ENCODE measurements around the gene CHST8.

The CHST8 gene

DNA sequence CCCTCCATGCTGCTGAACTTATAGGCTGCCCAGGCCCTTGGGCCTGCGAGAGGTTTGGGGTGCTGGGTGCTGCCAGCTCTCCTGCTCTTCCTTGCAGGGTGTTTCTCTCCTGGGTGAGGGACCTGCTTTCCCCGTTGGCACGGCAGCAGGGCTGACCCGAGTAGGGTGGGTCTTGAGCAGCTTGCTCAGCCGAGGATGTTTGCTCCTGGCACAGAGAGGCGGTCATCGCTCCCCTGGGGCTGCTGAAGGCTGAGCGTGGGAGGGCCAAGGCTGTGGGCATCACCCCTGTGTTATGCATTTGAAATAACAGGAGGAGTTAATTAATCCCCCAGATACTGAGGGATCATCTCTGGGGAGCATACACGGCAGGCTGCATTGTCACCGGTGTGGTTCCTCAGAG lies 180.2 kb downstream of the CHST8 start:
- TF ChIP-seq Cebpa-rat (IDR thresholded peaks at IDR 0.05), result no peak
- Histone ChIP-seq H3K9ac (peak overlapping the region in 6 of 11 experiments; percentile 15 to 52 (median 36); a peak in 7 of 22 replicates), H4K20me1 (peaks cover 0 to 89% (median 81%) of the 10 kb centered on the region in 11 experiments; a peak in 19 of 22 replicates), H3K27me3 (no peaks in the 10 kb centered on the region), H3K9me3 (replicated peaks in 1 of 11) (no peaks in the 10 kb centered on the region), H3K4me1 (peaks cover 24 to 73% (median 59%) of the 10 kb centered on the region in 10 experiments), H3K4me3 (no peak overlapping the region), H3K4me2 (peak overlapping the region in 10 of 11 experiments; percentile 20 to 95 (median 48); a peak in 18 of 22 replicates), H3K27ac (peak overlapping the region in 1 of 11 experiments; percentile 36; a peak in 4 of 22 replicates), H3K36me3 (peaks cover 67 to 85% (median 80%) of the 10 kb centered on the region in 11 experiments)

DNA sequence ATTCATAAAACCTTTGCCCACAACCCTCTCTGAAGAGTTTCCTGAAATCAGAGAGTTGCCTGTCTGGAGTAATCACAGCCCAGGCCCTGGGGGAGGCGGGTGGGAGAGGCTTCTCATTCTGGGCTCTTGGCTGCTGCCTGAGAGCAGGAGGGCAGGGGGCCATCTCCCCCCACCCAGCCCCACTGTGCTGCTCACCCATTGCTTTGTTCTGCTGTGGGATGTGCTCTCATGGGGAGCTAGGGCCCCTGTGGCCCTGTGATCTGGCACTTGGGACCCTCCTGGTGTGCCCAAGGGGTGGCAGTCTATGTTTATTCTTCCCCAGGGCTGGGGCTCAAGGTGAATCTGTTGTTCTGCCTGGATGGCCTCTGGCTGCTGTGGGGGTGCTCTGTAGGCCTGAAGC lies 181.0 kb downstream of the CHST8 start:
- H3K9ac ChIP-seq, result peak overlapping the region in 8 of 11 experiments; percentile 10 to 52 (median 36); a peak in 7 of 22 replicates
- no peak overlapping the region; a peak in 1 of 22 replicates for H3K4me2 ChIP-seq
- peaks cover 24 to 81% (median 67%) of the 10 kb centered on the region in 10 experiments for H3K4me1 ChIP-seq
- H3K27me3 ChIP-seq, result no peaks in the 10 kb centered on the region
- peaks cover 0 to 97% (median 86%) of the 10 kb centered on the region in 11 experiments; a peak in 19 of 22 replicates for H4K20me1 ChIP-seq
- no peak overlapping the region for H3K4me3 ChIP-seq
- no peak for TF ChIP-seq Cebpa-rat (IDR thresholded peaks at IDR 0.05)
- no peaks in the 10 kb centered on the region for H3K9me3 ChIP-seq (replicated peaks in 1 of 11)
- H3K27ac ChIP-seq, result peak overlapping the region in 2 of 11 experiments; percentile 17 to 22; a peak in 2 of 22 replicates
- H3K36me3 ChIP-seq, result peaks cover 75 to 93% (median 88%) of the 10 kb centered on the region in 11 experiments

DNA sequence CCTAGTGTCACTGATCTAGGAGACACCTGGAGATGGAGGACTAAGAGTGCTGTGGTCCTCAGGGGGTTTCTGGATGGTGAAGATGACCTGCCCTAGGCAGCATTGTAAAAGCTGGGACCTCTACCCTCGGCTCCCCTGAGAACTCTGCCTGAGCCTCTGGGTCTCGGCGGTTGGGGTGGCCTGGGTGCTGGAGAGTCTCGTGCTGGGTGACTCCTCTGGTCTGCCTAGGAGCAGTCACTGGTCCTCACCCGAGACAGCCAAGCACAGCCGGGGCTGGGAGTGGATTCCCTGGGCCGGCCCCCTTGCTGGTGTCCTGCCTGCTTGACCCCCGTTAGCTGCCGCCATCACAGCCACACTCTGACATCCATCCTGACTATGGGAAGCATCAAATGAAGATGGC lies 181.6 kb downstream of the CHST8 start:
- Histone ChIP-seq H3K4me3 (no peak overlapping the region), H3K27ac (no peak overlapping the region; a peak in 1 of 22 replicates), H3K27me3 (no peaks in the 10 kb centered on the region), H3K9me3 (replicated peaks in 1 of 11) (no peaks in the 10 kb centered on the region), H3K36me3 (peaks cover 80 to 99% (median 93%) of the 10 kb centered on the region in 11 experiments), H3K4me2 (no peak overlapping the region), H3K9ac (peak overlapping the region in 2 of 11 experiments; percentile 6 to 18; a peak in 2 of 22 replicates), H3K4me1 (peaks cover 24 to 85% (median 68%) of the 10 kb centered on the region in 10 experiments), H4K20me1 (peaks cover 0 to 99% (median 85%) of the 10 kb centered on the region in 11 experiments; a peak in 19 of 22 replicates)
- no peak for TF ChIP-seq Cebpa-rat (IDR thresholded peaks at IDR 0.05)

DNA sequence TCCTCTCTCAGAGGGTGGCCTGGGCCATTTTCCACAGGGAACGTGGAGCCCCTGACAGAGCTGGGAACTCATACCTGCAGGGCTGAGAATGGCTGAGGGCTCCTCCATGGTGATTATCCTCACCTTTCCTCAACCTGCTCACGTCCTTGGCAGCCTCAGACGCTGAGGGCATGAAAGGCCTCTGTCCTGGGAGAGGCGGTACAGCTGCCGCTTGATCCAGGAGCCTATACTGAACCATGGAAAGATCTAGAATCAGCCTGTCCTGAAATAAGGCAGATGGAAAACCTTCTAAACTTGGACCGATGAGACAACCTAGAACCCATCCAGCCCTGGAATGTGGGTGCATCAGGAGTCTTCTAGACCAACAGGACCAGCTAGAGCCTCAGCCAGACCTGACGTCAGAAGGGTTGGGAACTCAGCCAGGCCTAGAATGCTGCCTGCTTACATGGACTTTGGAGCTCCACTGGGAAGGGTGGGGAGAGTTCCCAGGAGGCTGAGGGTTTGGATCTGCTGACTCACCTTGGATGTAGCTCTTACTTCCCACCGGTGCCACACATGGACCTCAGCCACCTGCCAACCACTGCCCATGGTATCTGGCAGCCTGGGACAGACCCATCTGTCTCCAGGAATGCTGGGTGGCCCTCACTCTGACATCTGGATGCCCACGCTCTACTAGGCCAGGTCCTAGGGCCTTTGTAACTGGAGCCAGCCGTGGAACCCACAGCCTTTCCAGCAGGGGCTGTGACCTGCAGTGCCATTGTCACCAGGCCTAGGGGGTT lies 182.5 kb downstream of the CHST8 start:
- Histone ChIP-seq H3K4me1 (peaks cover 15 to 80% (median 60%) of the 10 kb centered on the region in 10 experiments; a peak in 19 of 20 replicates), H3K9ac (no peak overlapping the region), H3K27ac (peak overlapping the region in 1 of 11 experiments; percentile 18; a peak in 1 of 22 replicates), H3K27me3 (no peaks in the 10 kb centered on the region), H3K4me2 (no peak overlapping the region), H3K9me3 (replicated peaks in 1 of 11) (no peaks in the 10 kb centered on the region), H4K20me1 (peaks cover 0 to 95% (median 78%) of the 10 kb centered on the region in 11 experiments; a peak in 19 of 22 replicates), H3K36me3 (peaks cover 80 to 100% (median 100%) of the 10 kb centered on the region in 11 experiments), H3K4me3 (no peak overlapping the region)
- TF ChIP-seq Cebpa-rat (IDR thresholded peaks at IDR 0.05), result no peak

DNA sequence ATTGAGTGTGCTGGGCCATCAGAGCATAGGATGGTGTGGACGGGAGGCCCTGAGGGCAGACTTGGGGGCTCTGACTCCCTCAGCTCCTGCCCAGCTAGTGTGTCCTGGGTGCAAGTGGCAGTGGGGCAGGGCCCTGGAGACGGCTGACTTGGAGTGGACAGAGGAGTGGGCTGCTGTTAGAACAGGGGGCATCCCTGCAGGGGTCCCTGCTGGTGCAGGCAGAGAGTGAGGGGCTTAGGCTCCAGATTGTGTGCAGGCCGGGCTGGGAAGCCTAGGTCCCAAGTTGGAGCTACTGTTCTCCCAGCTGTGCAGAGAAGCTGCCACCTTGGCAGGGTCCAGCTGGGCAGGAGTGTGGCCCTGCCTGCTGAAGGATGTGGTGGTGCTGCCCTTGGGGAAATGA lies 183.6 kb downstream of the CHST8 start:
- Histone ChIP-seq H3K9me3 (replicated peaks in 1 of 11) (no peaks in the 10 kb centered on the region), H3K4me2 (no peak overlapping the region), H3K27ac (no peak overlapping the region), H3K4me1 (peaks cover 7 to 80% (median 58%) of the 10 kb centered on the region in 10 experiments; a peak in 18 of 20 replicates), H3K27me3 (no peaks in the 10 kb centered on the region), H3K36me3 (peaks cover 80 to 100% (median 99%) of the 10 kb centered on the region in 11 experiments), H3K4me3 (no peak overlapping the region), H4K20me1 (peaks cover 0 to 95% (median 71%) of the 10 kb centered on the region in 11 experiments; a peak in 19 of 22 replicates), H3K9ac (0 out of 22 replicates have a peak overlapping the region, but pooled peaks of 1 of the 11 experiments have one; percentile 6)
- no peak for TF ChIP-seq Cebpa-rat (IDR thresholded peaks at IDR 0.05)

DNA sequence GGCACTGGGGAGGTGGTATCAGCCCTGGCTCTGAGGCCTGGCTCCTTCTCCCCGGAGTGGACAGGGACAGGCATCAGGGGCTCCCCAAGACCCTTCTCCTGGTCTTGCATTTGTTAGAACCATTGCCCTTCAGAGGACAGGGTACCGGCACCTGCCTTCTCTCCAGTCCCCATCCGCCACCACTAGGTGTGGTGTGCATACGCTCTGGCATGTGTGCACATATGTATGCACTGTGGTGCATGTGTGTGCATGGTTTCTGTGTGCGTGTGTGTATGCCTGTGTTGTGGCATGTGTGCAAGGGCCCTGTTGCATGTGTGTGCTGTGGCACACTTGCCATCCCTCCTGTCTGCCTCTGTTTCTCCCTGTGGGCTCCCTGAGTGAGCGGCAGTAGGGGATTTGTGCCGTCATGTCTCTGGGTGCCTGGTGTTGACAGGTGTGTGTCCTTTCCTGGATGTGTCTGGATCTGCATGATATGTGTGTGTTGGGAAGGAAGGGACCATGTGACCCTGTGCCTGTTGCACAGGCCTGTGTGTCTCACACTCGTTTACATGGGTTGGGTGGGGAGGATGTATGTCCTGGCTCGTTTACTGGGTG lies 184.2 kb downstream of the CHST8 start:
- Histone ChIP-seq H3K9ac (0 out of 22 replicates have a peak overlapping the region, but pooled peaks of 1 of the 11 experiments have one; percentile 6), H3K36me3 (peaks cover 81 to 100% (median 98%) of the 10 kb centered on the region in 11 experiments), H3K4me2 (no peak overlapping the region), H3K4me3 (no peak overlapping the region), H3K27me3 (no peaks in the 10 kb centered on the region), H3K4me1 (peaks cover 7 to 74% (median 51%) of the 10 kb centered on the region in 10 experiments; a peak in 17 of 20 replicates), H3K9me3 (replicated peaks in 1 of 11) (no peaks in the 10 kb centered on the region), H4K20me1 (peaks cover 0 to 94% (median 67%) of the 10 kb centered on the region in 11 experiments; a peak in 19 of 22 replicates), H3K27ac (no peak overlapping the region)
- no peak for TF ChIP-seq Cebpa-rat (IDR thresholded peaks at IDR 0.05)

DNA sequence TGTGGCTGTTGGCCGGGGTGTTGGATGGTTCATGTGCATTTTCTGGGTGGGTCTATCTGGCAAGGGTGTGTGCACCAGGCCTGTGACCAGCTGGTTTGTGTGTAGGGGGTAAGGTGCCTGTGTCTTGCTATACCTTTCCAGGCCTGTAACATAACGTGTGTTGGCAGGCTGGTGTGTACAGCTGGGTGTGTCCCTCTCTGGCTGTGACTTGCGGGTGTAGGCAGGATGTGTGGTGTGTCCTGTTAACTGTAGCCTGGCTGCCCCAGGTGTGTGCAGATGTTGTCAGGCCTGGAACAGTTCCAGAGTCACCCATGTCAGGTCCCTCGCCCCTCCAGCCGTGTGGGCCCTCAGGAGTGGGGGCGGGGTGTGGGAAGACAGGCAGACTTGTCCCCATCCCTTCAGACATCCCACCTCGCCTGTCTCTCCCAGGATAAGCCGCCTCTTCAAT lies 184.7 kb downstream of the CHST8 start:
- H3K4me1 ChIP-seq, result peaks cover 5 to 69% (median 46%) of the 10 kb centered on the region in 10 experiments; a peak in 17 of 20 replicates
- H3K27ac ChIP-seq, result no peak overlapping the region
- peaks cover 80 to 100% (median 97%) of the 10 kb centered on the region in 11 experiments for H3K36me3 ChIP-seq
- peaks cover 0 to 90% (median 62%) of the 10 kb centered on the region in 11 experiments; a peak in 19 of 22 replicates for H4K20me1 ChIP-seq
- no peaks in the 10 kb centered on the region for H3K27me3 ChIP-seq
- no peak overlapping the region for H3K4me2 ChIP-seq
- H3K9ac ChIP-seq, result no peak overlapping the region
- no peaks in the 10 kb centered on the region for H3K9me3 ChIP-seq (replicated peaks in 1 of 11)
- H3K4me3 ChIP-seq, result no peak overlapping the region
- TF ChIP-seq Cebpa-rat (IDR thresholded peaks at IDR 0.05), result no peak

DNA sequence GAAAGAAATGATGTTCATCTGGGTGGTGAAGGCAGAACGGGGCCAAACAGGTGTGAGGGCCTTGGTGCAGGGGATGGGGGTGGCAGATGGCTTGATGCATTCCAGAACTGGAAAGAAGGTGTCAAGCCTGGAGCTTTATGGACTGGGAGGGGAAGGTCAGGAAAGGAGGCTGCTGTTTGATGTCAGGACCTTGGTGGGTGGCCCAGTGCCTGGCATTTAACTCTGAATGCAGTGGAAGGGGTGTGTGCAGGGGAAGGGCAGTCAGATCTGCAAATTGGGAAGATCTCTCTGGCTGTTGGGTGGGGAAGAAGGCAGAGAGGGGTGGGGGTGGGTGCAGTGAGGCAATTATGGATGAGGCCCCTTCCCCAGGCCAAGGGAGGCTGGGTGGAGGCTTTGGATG lies 186.6 kb downstream of the CHST8 start:
- H3K4me3 ChIP-seq, result no peak overlapping the region
- peaks cover 79 to 100% (median 97%) of the 10 kb centered on the region in 11 experiments for H3K36me3 ChIP-seq
- H4K20me1 ChIP-seq, result peaks cover 0 to 86% (median 53%) of the 10 kb centered on the region in 11 experiments; a peak in 20 of 22 replicates
- H3K27ac ChIP-seq, result peak overlapping the region in 2 of 11 experiments; percentile 18 to 25; a peak in 2 of 22 replicates
- TF ChIP-seq Cebpa-rat (IDR thresholded peaks at IDR 0.05), result no peak
- peaks cover 6 to 65% (median 31%) of the 10 kb centered on the region in 10 experiments; a peak in 14 of 20 replicates for H3K4me1 ChIP-seq
- H3K4me2 ChIP-seq, result peak overlapping the region in 1 of 11 experiments; percentile 13; a peak in 1 of 22 replicates
- peak overlapping the region in 2 of 11 experiments; percentile 27 to 33; a peak in 1 of 22 replicates for H3K9ac ChIP-seq
- no peaks in the 10 kb centered on the region for H3K27me3 ChIP-seq
- H3K9me3 ChIP-seq (replicated peaks in 1 of 11), result no peaks in the 10 kb centered on the region

Data from BLaER1 treated with 17β-estradiol and CSF1 and Interleukin-3, amounts not matched to agents 10 nM and 100 nM (cell line).